GM18861 (cell line): ENCODE results near the gene RAB6C.
"Not testable (repeated sequence)": the region's sequence is repeated elsewhere in the genome, so short reads cannot be mapped to it uniquely, and the experiment has no call there.

Source experiments
- ATAC-seq: cut with Tn5 transposase; IDR thresholded peaks from one replicate; pipeline ENCODE4 v1.9.1; 2021; ENCODE audit not compliant: unreplicated experiment

The RAB6C gene

GRCh38 chr2:129979629-129980155 is at the start of gene RAB6C:
Gene RAB6C (plus strand): TSS chr2:129979666. CDS start chr2:129980116, 450 bp downstream.
- not testable (repeated sequence) for ATAC-seq

GRCh38 chr2:129930451-129930850 is 49.0 kb upstream of the RAB6C start:
- no peak for ATAC-seq

GRCh38 chr2:129933387-129933786 is 46.1 kb upstream of the RAB6C start:
- ATAC-seq, result not testable (repeated sequence)

- no peak for ATAC-seq
These were observed 45.2 kb upstream of the RAB6C start for GRCh38 chr2:129934044-129934822.

GRCh38 chr2:129935118-129935517 is 44.3 kb upstream of the RAB6C start:
- no peak for ATAC-seq

- no peak for ATAC-seq
These were observed 43.0 kb upstream of the RAB6C start for GRCh38 chr2:129936334-129936934.

GRCh38 chr2:129938850-129939471 is 40.5 kb upstream of the RAB6C start:
- ATAC-seq, result not testable (repeated sequence)

- not testable (repeated sequence) for ATAC-seq
These were observed 36.0 kb upstream of the RAB6C start for GRCh38 chr2:129943456-129943855.

- ATAC-seq, result no peak
These were observed 33.9 kb upstream of the RAB6C start for GRCh38 chr2:129945557-129945956.

GRCh38 chr2:129947712-129948111 is 31.8 kb upstream of the RAB6C start:
- not testable (repeated sequence) for ATAC-seq

- ATAC-seq, result not testable (repeated sequence)
These were observed 23.3 kb upstream of the RAB6C start for GRCh38 chr2:129956171-129956570.

GRCh38 chr2:129957891-129958290 is 21.6 kb upstream of the RAB6C start:
- ATAC-seq, result no peak

- ATAC-seq, result not testable (repeated sequence)
These were observed 20.7 kb upstream of the RAB6C start for GRCh38 chr2:129958736-129959135.

GRCh38 chr2:129968605-129969004 is 10.9 kb upstream of the RAB6C start:
- not testable (repeated sequence) for ATAC-seq

GRCh38 chr2:129975016-129975774 is 4.3 kb upstream of the RAB6C start:
- no peak for ATAC-seq

GRCh38 chr2:129976969-129977368 is 2.5 kb upstream of the RAB6C start:
- ATAC-seq, result not testable (repeated sequence)

GRCh38 chr2:129977986-129978385 is 1.5 kb upstream of the RAB6C start:
- ATAC-seq, result no peak

- not testable (repeated sequence) for ATAC-seq
These were observed 780 bp downstream of the RAB6C start for GRCh38 chr2:129980246-129980645.

- not testable (repeated sequence) for ATAC-seq
These were observed 2.2 kb downstream of the RAB6C start for GRCh38 chr2:129981689-129982088.

- no peak for ATAC-seq
These were observed 5.0 kb downstream of the RAB6C start for GRCh38 chr2:129984426-129984825.
